SH-SY5Y (cell line): ENCODE results near the gene FANCL.

Experiments
- GATA2 ChIP-seq: IDR thresholded peaks from 2 replicates; pipeline ENCODE4 v1.6.1; 2011; ENCODE audit warnings: mild to moderate bottlenecking, low read depth, low read length
- GATA3 ChIP-seq: IDR thresholded peaks from 2 replicates; pipeline ENCODE4 v1.6.1; 2011; ENCODE audit warnings: low read depth, mild to moderate bottlenecking, low read length, moderate library complexity

- TF ChIP-seq GATA2: no peak
- no peak for TF ChIP-seq GATA3
Observed at GRCh38 chr2:58122540-58122939, 118.6 kb downstream of the FANCL start.
